Urinary bladder (tissue), 4 donors: ENCODE measurements around the gene NDUFS4. TPM values are rescaled to one million over a fixed set of nuclear protein-coding genes. Genes with fewer than 3 reads are reported as not detected.

Experiments used
- DNase-seq: peaks from one replicate; pipeline ENCODE4 v3.0.0-alpha.2; 2015; ENCODE audit errors: extremely low spot score
- H3K27ac ChIP-seq: one replicate; pipeline ENCODE4 v1.5.1; 2013; ENCODE audit warnings: low read depth, mild to moderate bottlenecking, moderate library complexity
- H3K36me3 ChIP-seq: one replicate; pipeline ENCODE4 v1.6.1; 2013; ENCODE audit warnings: mild to moderate bottlenecking, moderate library complexity; ENCODE audit not compliant: insufficient read depth
- H3K4me1 ChIP-seq: one replicate; pipeline ENCODE4 v1.6.1; 2013; ENCODE audit warnings: mild to moderate bottlenecking, moderate library complexity; ENCODE audit not compliant: insufficient read depth
- H3K4me3 ChIP-seq: one replicate; pipeline ENCODE4 v1.5.1; 2013; ENCODE audit warnings: low read depth, low read length
- WGBS: extraction: QIAGEN DNeasy Blood & Tissue Kit; methylation state at CpG from one replicate; pipeline ENCODE4 v1.1.7; 2013; 5-methylcytosine and 5-hydroxymethylcytosine counted together
- polyA plus RNA-seq: library from polyadenylated mRNA; stranded (reverse); fragments of 200-250 nt; gene quantifications from one replicate; pipeline ENCODE4 v1.2.3, GENCODE V29; 2013
- total RNA-seq: library from RNA; depleted of rRNA; stranded (reverse); fragments of >200 nt; gene quantifications from one replicate; pipeline ENCODE4 v1.2.3, GENCODE V29; 2014
- donor health status: healthy with polysubstance abuse.
- donor health status: healthy.

The NDUFS4 gene
- total and polyA plus RNA-seq, 2 donors = 105 to 107 TPM

- no peaks in the 10 kb centered on the region for H3K36me3 ChIP-seq
- WGBS = 84% methylated on average over 3 of the region's 3 CpGs
- H3K4me3 ChIP-seq = no peak overlapping the region
- no peak overlapping the region for H3K27ac ChIP-seq
- H3K4me1 ChIP-seq = no peaks in the 10 kb centered on the region
- DNase-seq = no peak
Measured at GRCh38 chr5:53713978-53714666, 153.7 kb downstream of the NDUFS4 start.

GRCh38 chr5:53714667-53715010 is 154.2 kb downstream of the NDUFS4 start:
- no peaks in the 10 kb centered on the region for H3K36me3 ChIP-seq
- no peak overlapping the region for H3K27ac ChIP-seq

GRCh38 chr5:53726121-53726520 is 165.7 kb downstream of the NDUFS4 start:
- no peak overlapping the region for H3K27ac ChIP-seq
- no peaks in the 10 kb centered on the region for H3K4me1 ChIP-seq
- H3K4me3 ChIP-seq = no peak overlapping the region
- DNase-seq = no peak
- WGBS = 64% methylated on average over 3 of the region's 3 CpGs
- H3K36me3 ChIP-seq = no peaks in the 10 kb centered on the region

More at GRCh38 chr5:53714667-53715010, 154.2 kb downstream of the NDUFS4 start:
- DNase-seq = no peak
- Histone ChIP-seq H3K4me1 (no peaks in the 10 kb centered on the region), H3K4me3 (no peak overlapping the region)

GRCh38 chr5:53730943-53731342 is 170.5 kb downstream of the NDUFS4 start:
- no peak overlapping the region for H3K27ac ChIP-seq
- H3K36me3 ChIP-seq = no peaks in the 10 kb centered on the region
- no peak for DNase-seq
- H3K4me3 ChIP-seq = no peak overlapping the region
- no peaks in the 10 kb centered on the region for H3K4me1 ChIP-seq
- 23% methylated on average over 1 of the region's 1 CpG for WGBS

Other genes starting within 250 kb of the NDUFS4 start
- gene FST, start 80.0 kb upstream of the NDUFS4 start, total RNA-seq = 19.7 TPM
- 8.2 TPM for gene FST, start 80.0 kb upstream of the NDUFS4 start, polyA plus RNA-seq